HG03558 (cell line): Measurements from ENCODE around the gene RUNX2.

ENCODE experiments used
- ATAC-seq: cut with Tn5 transposase; IDR thresholded peaks from one replicate; pipeline ENCODE4 v1.9.1; 2021; ENCODE audit warnings: moderate number of reproducible peaks; ENCODE audit not compliant: unreplicated experiment; ENCODE audit errors: extremely low read depth

The RUNX2 gene

GRCh38 chr6:45504947-45505346 is 176.8 kb downstream of the RUNX2 start:
- no peak for ATAC-seq

GRCh38 chr6:45505470-45505869 is 177.3 kb downstream of the RUNX2 start:
- no peak for ATAC-seq

GRCh38 chr6:45507186-45507585 is 179.1 kb downstream of the RUNX2 start:
- no peak for ATAC-seq

- ATAC-seq = no peak
Observed at GRCh38 chr6:45509426-45509825, 181.3 kb downstream of the RUNX2 start.

- ATAC-seq = no peak
Observed at GRCh38 chr6:45512717-45513116, 184.6 kb downstream of the RUNX2 start.

- ATAC-seq = no peak
Observed at GRCh38 chr6:45513213-45513618, 185.1 kb downstream of the RUNX2 start.

- no peak for ATAC-seq
Observed at GRCh38 chr6:45513843-45514242, 185.7 kb downstream of the RUNX2 start.

GRCh38 chr6:45514454-45515230 is 186.5 kb downstream of the RUNX2 start:
- no peak for ATAC-seq

- ATAC-seq = no peak
Observed at GRCh38 chr6:45518013-45518720, 190.0 kb downstream of the RUNX2 start.

GRCh38 chr6:45521226-45521625 is 193.1 kb downstream of the RUNX2 start:
- no peak for ATAC-seq

GRCh38 chr6:45522486-45522885 is 194.4 kb downstream of the RUNX2 start:
- ATAC-seq = no peak

- no peak for ATAC-seq
Observed at GRCh38 chr6:45527210-45527609, 199.1 kb downstream of the RUNX2 start.

GRCh38 chr6:45531999-45532595 is 204.0 kb downstream of the RUNX2 start:
- no peak for ATAC-seq

GRCh38 chr6:45532721-45533210 is 204.6 kb downstream of the RUNX2 start:
- no peak for ATAC-seq

GRCh38 chr6:45533386-45533785 is 205.3 kb downstream of the RUNX2 start:
- no peak for ATAC-seq

GRCh38 chr6:45535933-45536332 is 207.8 kb downstream of the RUNX2 start:
- no peak for ATAC-seq

GRCh38 chr6:45537539-45537938 is 209.4 kb downstream of the RUNX2 start:
- ATAC-seq = no peak

GRCh38 chr6:45538641-45539547 is 210.8 kb downstream of the RUNX2 start:
- no peak for ATAC-seq

GRCh38 chr6:45540375-45540920 is 212.3 kb downstream of the RUNX2 start:
- ATAC-seq = no peak

- no peak for ATAC-seq
Observed at GRCh38 chr6:45541934-45542333, 213.8 kb downstream of the RUNX2 start.
